GM12865 (cell line): ENCODE measurements around the gene FOXN3.
A peak's percentile ranks its signal among the peaks of the same experiment; 100 is the strongest.

Experiments
- DNase-seq: peaks from one replicate; pipeline ENCODE4 v3.0.0; 2010; ENCODE audit warnings: low read depth
- H3K4me3 ChIP-seq: 2 replicates; pipeline ENCODE4 v1.5.1; 2011; ENCODE audit warnings: mild to moderate bottlenecking, low read depth, low read length, control low read depth
- CTCF ChIP-seq: IDR thresholded peaks from 2 replicates; pipeline ENCODE4 v1.5.1; 2011; ENCODE audit warnings: low read length, control low read depth, low read depth, inconsistent platforms; ENCODE audit not compliant: insufficient read depth; ENCODE audit errors: missing control alignments

FOXN3 gene

GRCh38 chr14:89408907-89409700 lies 7.9 kb downstream of the FOXN3 start:
- no peak for DNase-seq
- TF ChIP-seq CTCF = no peak
- H3K4me3 ChIP-seq = no peak overlapping the region

- TF ChIP-seq CTCF = no peak
- peak; percentile 61 for DNase-seq
- H3K4me3 ChIP-seq = peak overlapping the region; percentile 57
Measured at GRCh38 chr14:89407856-89408255, 9.2 kb downstream of the FOXN3 start.

GRCh38 chr14:89406941-89407340 lies 10.1 kb downstream of the FOXN3 start:
- TF ChIP-seq CTCF = no peak
- no peak overlapping the region for H3K4me3 ChIP-seq
- DNase-seq = no peak

GRCh38 chr14:89406361-89406760 lies 10.7 kb downstream of the FOXN3 start:
- no peak for TF ChIP-seq CTCF

GRCh38 chr14:89405712-89406111 lies 11.3 kb downstream of the FOXN3 start:
- no peak for TF ChIP-seq CTCF
- no peak overlapping the region for H3K4me3 ChIP-seq
- no peak for DNase-seq

More at GRCh38 chr14:89406361-89406760, 10.7 kb downstream of the FOXN3 start:
- no peak for DNase-seq
- H3K4me3 ChIP-seq = no peak overlapping the region

- no peak overlapping the region for H3K4me3 ChIP-seq
- TF ChIP-seq CTCF = no peak
- DNase-seq = no peak
Measured at GRCh38 chr14:89402363-89402762, 14.7 kb downstream of the FOXN3 start.

GRCh38 chr14:89401761-89402160 lies 15.3 kb downstream of the FOXN3 start:
- TF ChIP-seq CTCF = no peak
- no peak overlapping the region for H3K4me3 ChIP-seq
- no peak for DNase-seq
